Common myeloid progenitor, CD34-positive (primary cell): ENCODE measurements around the gene MRPS17.
A peak's percentile ranks its signal among the peaks of the same experiment; 100 is the strongest.
"Not testable (repeated sequence)": the region's sequence is repeated elsewhere in the genome, so short reads cannot be mapped to it uniquely, and the experiment has no call there.

Experiments used
- CTCF ChIA-PET: fragments of 350-600 bp; sonication (Branson Sonifier 250); formaldehyde crosslinking; loops from one replicate; lab custom pipeline; 2021; ENCODE audit warnings: antibody characterized with exemption; lab: Charles Lee
- POLR2A ChIA-PET: fragments of 350-600 bp; sonication (Branson Sonifier 250); formaldehyde crosslinking; loops from one replicate; lab custom pipeline; 2021; ENCODE audit warnings: antibody characterized with exemption; lab: Charles Lee
- DNase-seq, 3 donors: peaks; one replicate each; pipeline versions ENCODE4 v3.0.0 to v3.0.0-alpha.2; 2013
- H3K27ac ChIP-seq, 2 experiments: 1 replicate in 1 of 2; 2 replicates in 1 of 2; pipeline ENCODE4 v1.7.0; 2013; ENCODE audit warnings: inconsistent platforms in 2 of 2, low read length in 2 of 2, mild to moderate bottlenecking in 2 of 2, low read depth in 1 of 2, moderate library complexity in 1 of 2; ENCODE audit not compliant: severe bottlenecking in 2 of 2, insufficient read depth in 1 of 2, poor library complexity in 1 of 2
- H3K27me3 ChIP-seq, 5 experiments: replicated peaks in 2 of 5; 1 replicate in 3 of 5; 2 replicates in 2 of 5; pipeline versions ENCODE4 v1.6.1 to v1.7.0; 2013; ENCODE audit warnings: low read length in 4 of 5, mild to moderate bottlenecking in 2 of 5, moderate library complexity in 2 of 5, inconsistent platforms in 1 of 5; ENCODE audit not compliant: insufficient read depth in 5 of 5, control insufficient read depth in 4 of 5
- H3K36me3 ChIP-seq, 4 experiments: 1 replicate in 2 of 4; 2 replicates in 2 of 4; pipeline versions ENCODE4 v1.6.1 to v1.7.0; 2013; ENCODE audit warnings: low read length in 3 of 4, control low read depth in 1 of 4, mild to moderate bottlenecking in 1 of 4; ENCODE audit not compliant: control insufficient read depth in 4 of 4, insufficient read depth in 4 of 4
- H3K4me1 ChIP-seq, 4 experiments: 1 replicate in 3 of 4; 2 replicates in 1 of 4; pipeline versions ENCODE4 v1.6.1 to v1.7.1; 2013; ENCODE audit warnings: low read length in 3 of 4, mild to moderate bottlenecking in 3 of 4, control low read depth in 1 of 4, inconsistent platforms in 1 of 4, moderate library complexity in 1 of 4; ENCODE audit not compliant: control insufficient read depth in 4 of 4, insufficient read depth in 4 of 4; ENCODE audit errors: control extremely low read depth in 1 of 4
- H3K4me3 ChIP-seq, 7 experiments: 1 replicate in 4 of 7; 2 replicates in 3 of 7; pipeline versions ENCODE4 v1.5.1 to v1.7.0; 2013; ENCODE audit warnings: mild to moderate bottlenecking in 7 of 7, low read length in 6 of 7, moderate library complexity in 6 of 7, inconsistent platforms in 2 of 7, low read depth in 2 of 7, control low read depth in 1 of 7; ENCODE audit not compliant: insufficient read depth in 4 of 7, control insufficient read depth in 1 of 7; ENCODE audit errors: extremely low read depth in 1 of 7
- H3K9me3 ChIP-seq, 5 experiments: 1 replicate in 4 of 5; 2 replicates in 1 of 5; pipeline versions ENCODE4 v1.6.1 to v1.7.1; 2013; ENCODE audit warnings: low read length in 4 of 5, mild to moderate bottlenecking in 2 of 5, inconsistent platforms in 1 of 5, low read depth in 1 of 5, moderate library complexity in 1 of 5; ENCODE audit not compliant: control insufficient read depth in 4 of 5, insufficient read depth in 2 of 5; ENCODE audit errors: control extremely low read depth in 1 of 5
- WGBS: methylation state at CpG from one replicate; pipeline ENCODE4 v1.1.5; 2013; ENCODE audit not compliant: insufficient coverage; 5-methylcytosine and 5-hydroxymethylcytosine counted together

MRPS17 gene

GRCh38 chr7:55939514-55940123 lies 12.1 kb upstream of the MRPS17 start:
- peaks cover 5 to 37% (median 23%) of the 10 kb centered on the region in 5 experiments for H3K9me3 ChIP-seq
- ChIA-PET CTCF (no interaction called here), POLR2A (no interaction called here)
- no peak overlapping the region for H3K27ac ChIP-seq
- WGBS = no CpG with 5 or more reads among the region's 7 CpGs
- no peaks in the 10 kb centered on the region for H3K4me1 ChIP-seq
- H3K4me3 ChIP-seq = peak overlapping the region in 1 of 7 experiments; percentile 11
- no peak for DNase-seq
- no peaks in the 10 kb centered on the region for H3K36me3 ChIP-seq
- no peaks in the 10 kb centered on the region for H3K27me3 ChIP-seq

GRCh38 chr7:55946545-55946944 lies 5.1 kb upstream of the MRPS17 start:
- H3K36me3 ChIP-seq = no peaks in the 10 kb centered on the region

GRCh38 chr7:55952352-55952671 lies 635 bp downstream of the MRPS17 start:
- H3K9me3 ChIP-seq, DNase-seq, POLR2A ChIA-PET, CTCF ChIA-PET, H3K27me3 ChIP-seq: not testable (repeated sequence)
- 40% methylated on average over 18 of the region's 19 CpGs for WGBS
- Histone ChIP-seq H3K36me3 (peaks cover 0 to 18% (median 11%) of the 10 kb centered on the region in 4 experiments), H3K27ac (peak overlapping the region; percentile 74 to 93), H3K4me1 (peaks cover 0 to 12% (median 7%) of the 10 kb centered on the region in 4 experiments), H3K4me3 (peak overlapping the region; percentile 75 to 95 (median 90))

More at GRCh38 chr7:55946545-55946944, 5.1 kb upstream of the MRPS17 start:
- POLR2A ChIA-PET = no interaction called here
- Histone ChIP-seq H3K27me3 (no peaks in the 10 kb centered on the region), H3K9me3 (peaks cover 0 to 12% (median 6%) of the 10 kb centered on the region in 5 experiments), H3K4me1 (no peaks in the 10 kb centered on the region), H3K4me3 (no peak overlapping the region), H3K27ac (no peak overlapping the region)
- no peak for DNase-seq
- CTCF ChIA-PET = no interaction called here
- WGBS = 94% methylated on average over 3 of the region's 5 CpGs

DNA sequence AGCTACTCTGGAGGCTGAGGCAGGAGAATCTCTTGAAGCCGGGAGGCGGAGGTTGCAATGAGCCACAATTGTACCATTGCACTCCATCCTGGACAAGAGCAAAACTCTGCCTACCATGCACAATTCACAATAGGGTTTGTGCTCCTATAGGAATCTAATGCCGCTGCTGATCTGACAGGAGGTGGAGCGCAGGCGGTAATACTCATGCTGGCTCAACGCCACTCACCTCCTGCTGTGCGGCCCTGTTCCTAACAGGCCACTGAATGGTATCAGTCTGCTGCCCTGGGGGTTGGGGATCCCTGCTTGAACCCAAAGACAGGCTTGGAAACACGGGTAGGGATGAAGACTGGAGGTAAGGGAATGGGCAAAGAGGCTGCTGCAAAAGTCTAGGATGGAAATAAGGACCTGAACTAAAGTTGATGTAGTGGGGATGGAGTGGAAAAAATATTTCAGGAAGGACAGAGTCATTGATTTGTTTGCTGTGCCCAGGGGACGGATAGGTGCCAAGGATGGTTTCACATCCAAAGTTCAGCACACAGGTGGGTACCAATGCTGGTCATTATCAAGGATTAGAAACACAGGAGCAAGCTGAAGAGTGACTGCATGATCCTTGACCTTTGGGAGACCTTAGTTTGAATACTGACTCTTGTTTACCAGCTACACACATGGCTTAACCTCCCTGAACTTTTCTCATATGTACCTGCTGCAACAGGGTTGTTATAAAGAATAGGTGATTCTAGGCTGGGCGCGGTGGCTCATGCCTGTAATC lies 2.2 kb downstream of the MRPS17 start:
- DNase-seq = no peak
- H3K36me3 ChIP-seq = peaks cover 0 to 18% (median 11%) of the 10 kb centered on the region in 4 experiments
- no peak overlapping the region for H3K4me3 ChIP-seq
- H3K27ac ChIP-seq = no peak overlapping the region
- no peaks in the 10 kb centered on the region for H3K27me3 ChIP-seq
- ChIA-PET POLR2A (no interaction called here), CTCF (interaction anchor here (3.0 kb wide), 1 partner anchor 10 kb away, joined by 7 read pairs; the partner anchor contains the start of gene NIPSNAP2)
- 94% methylated on average over 7 of the region's 11 CpGs for WGBS
- H3K4me1 ChIP-seq = peaks cover 0 to 12% (median 7%) of the 10 kb centered on the region in 4 experiments
- no peaks in the 10 kb centered on the region for H3K9me3 ChIP-seq

DNA sequence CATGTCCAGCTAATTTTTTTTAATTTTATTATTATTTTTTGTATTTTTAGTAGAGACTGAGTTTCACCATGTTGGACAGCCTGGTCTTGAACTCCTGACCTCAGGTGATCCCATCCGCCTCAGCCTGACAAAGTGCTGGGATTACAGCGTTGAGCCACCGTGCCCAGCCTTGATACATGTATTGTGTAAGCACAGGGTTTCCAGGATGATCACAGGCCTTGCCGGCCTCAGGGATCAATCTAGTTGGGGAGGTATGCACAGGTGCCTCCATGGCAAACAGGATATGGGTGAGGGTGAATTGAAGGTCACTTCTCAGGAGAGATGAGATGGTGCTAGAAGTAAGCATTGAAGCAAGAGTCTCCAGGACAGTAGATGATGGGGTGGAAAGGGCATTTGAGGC lies 5.5 kb downstream of the MRPS17 start:
- POLR2A ChIA-PET = no interaction called here
- DNase-seq = no peak
- no peaks in the 10 kb centered on the region for H3K9me3 ChIP-seq
- peaks cover 0 to 9% (median 5%) of the 10 kb centered on the region in 4 experiments for H3K4me1 ChIP-seq
- H3K36me3 ChIP-seq = peaks cover 0 to 18% (median 11%) of the 10 kb centered on the region in 4 experiments
- WGBS = 91% methylated on average over 4 of the region's 4 CpGs
- CTCF ChIA-PET = no interaction called here
- no peak overlapping the region for H3K27ac ChIP-seq
- H3K27me3 ChIP-seq = no peaks in the 10 kb centered on the region
- no peak overlapping the region for H3K4me3 ChIP-seq

DNA sequence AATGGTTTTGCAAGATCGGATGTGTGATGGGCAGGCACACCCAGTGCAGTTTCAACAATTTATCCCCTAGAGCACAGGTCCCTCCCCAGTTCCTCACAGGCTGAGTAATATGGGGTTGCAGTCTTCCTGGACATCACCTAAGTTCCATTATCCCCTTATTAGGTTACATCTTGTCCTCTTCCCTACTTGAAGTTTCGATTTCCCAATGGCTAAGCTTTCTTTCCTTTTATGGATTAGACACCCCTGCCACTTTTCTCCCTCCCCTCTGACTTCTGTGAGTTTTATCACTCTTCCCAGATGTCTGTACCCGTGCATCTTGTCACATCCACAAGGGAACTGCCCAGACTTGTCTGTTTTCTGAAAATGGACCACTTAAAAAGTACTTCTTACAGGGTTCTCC lies 10.3 kb downstream of the MRPS17 start:
- Histone ChIP-seq H3K4me3 (no peak overlapping the region), H3K36me3 (peaks cover 0 to 4% (median 1%) of the 10 kb centered on the region in 4 experiments), H3K27me3 (no peaks in the 10 kb centered on the region), H3K27ac (no peak overlapping the region), H3K9me3 (no peaks in the 10 kb centered on the region), H3K4me1 (peaks cover 0 to 15% (median 10%) of the 10 kb centered on the region in 4 experiments)
- no peak for DNase-seq
- ChIA-PET POLR2A (no interaction called here), CTCF (interaction anchor here (0.8 to 1.2 kb wide), 2 partner anchors 19 to 322 kb away, joined by 3 read pairs; no protein-coding TSS in a partner anchor)
- 97% methylated on average over 3 of the region's 3 CpGs for WGBS
